ENCODE results near the gene REPIN1. TPM values are rescaled to one million over a fixed set of nuclear protein-coding genes. Genes with fewer than 3 reads are reported as not detected.

REPIN1 gene
- polyA plus RNA-seq, 3 donors from 2014 or later: 40.6 to 86.0 (median 43.2) TPM

DNA sequence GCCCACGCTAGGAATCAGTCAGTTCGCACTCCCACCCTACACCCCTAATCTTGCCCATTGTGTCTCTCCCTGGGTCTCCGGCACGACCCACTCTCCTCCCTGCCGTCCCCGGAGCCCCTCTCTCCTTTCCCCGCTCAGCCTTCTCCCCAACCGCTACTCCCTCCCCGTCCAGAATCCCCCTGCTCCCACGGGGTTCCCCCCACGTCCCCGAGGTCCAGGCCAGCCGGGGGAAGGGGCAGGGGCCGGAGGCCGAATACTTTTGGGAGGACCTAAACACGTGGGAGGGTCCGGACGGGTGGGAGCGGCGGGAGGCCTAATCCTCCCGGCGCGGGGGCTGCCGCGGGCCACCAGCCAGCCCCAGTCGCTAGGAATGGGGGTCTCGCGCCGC, 27.8 kb upstream of the REPIN1 start:
- no peak overlapping the region for H3K4me3 Mint-ChIP-seq
- H3K27ac Mint-ChIP-seq: no peak overlapping the region
- DNase-seq: no peak
- peaks cover 0 to 13% (median 5%) of the 10 kb centered on the region in 6 donors for H3K9me3 Mint-ChIP-seq
- peaks cover 0 to 2% of the 10 kb centered on the region in 2 donors for H3K4me1 Mint-ChIP-seq
- H3K36me3 Mint-ChIP-seq: peaks cover 3 to 6% (median 4%) of the 10 kb centered on the region in 3 donors
- H3K27me3 Mint-ChIP-seq (ENCODE audit: low read depth in 3 of 3): peaks cover 13 to 21% (median 16%) of the 10 kb centered on the region in 3 donors

- Mint-ChIP-seq H3K27me3 (ENCODE audit: low read depth in 3 of 3) (peaks cover 13 to 21% (median 16%) of the 10 kb centered on the region in 3 donors), H3K4me1 (peaks cover 0 to 2% of the 10 kb centered on the region in 2 donors), H3K27ac (no peak within 1 kb of the TSS), H3K36me3 (peaks cover 0 to 3% (median under 1%) of the 10 kb centered on the region in 3 donors), H3K9me3 (peaks cover 0 to 13% (median 5%) of the 10 kb centered on the region in 6 donors), H3K4me3 (no peak within 1 kb of the TSS)
- DNase-seq: no peak
Observed at GRCh38 chr7:150341263-150342120, 27.1 kb upstream of the REPIN1 start, which contains the start of gene RARRES2. TSS of gene RARRES2 (minus strand) at chr7:150341629. CDS start at chr7:150340609, 1,020 bp downstream.

- Mint-ChIP-seq H3K4me1 (peaks cover 0 to 2% of the 10 kb centered on the region in 2 donors), H3K27me3 (ENCODE audit: low read depth in 3 of 3) (peaks cover 16 to 21% (median 16%) of the 10 kb centered on the region in 3 donors), H3K27ac (no peak overlapping the region), H3K36me3 (peaks cover 0 to 3% (median 0%) of the 10 kb centered on the region in 3 donors), H3K4me3 (no peak overlapping the region), H3K9me3 (peaks cover 0 to 13% (median 5%) of the 10 kb centered on the region in 6 donors)
- no peak for DNase-seq
Observed at GRCh38 chr7:150342121-150342408, 26.6 kb upstream of the REPIN1 start.

GRCh38 chr7:150343225-150343624, 25.4 kb upstream of the REPIN1 start:
- H3K36me3 Mint-ChIP-seq: no peaks in the 10 kb centered on the region
- no peak overlapping the region for H3K4me3 Mint-ChIP-seq
- H3K27ac Mint-ChIP-seq: no peak overlapping the region
- peaks cover 0 to 13% (median 5%) of the 10 kb centered on the region in 6 donors for H3K9me3 Mint-ChIP-seq
- peaks cover 16 to 24% (median 18%) of the 10 kb centered on the region in 3 donors for H3K27me3 Mint-ChIP-seq (ENCODE audit: low read depth in 3 of 3)
- no peak for DNase-seq
- H3K4me1 Mint-ChIP-seq: peaks cover 0 to 2% of the 10 kb centered on the region in 2 donors

DNA sequence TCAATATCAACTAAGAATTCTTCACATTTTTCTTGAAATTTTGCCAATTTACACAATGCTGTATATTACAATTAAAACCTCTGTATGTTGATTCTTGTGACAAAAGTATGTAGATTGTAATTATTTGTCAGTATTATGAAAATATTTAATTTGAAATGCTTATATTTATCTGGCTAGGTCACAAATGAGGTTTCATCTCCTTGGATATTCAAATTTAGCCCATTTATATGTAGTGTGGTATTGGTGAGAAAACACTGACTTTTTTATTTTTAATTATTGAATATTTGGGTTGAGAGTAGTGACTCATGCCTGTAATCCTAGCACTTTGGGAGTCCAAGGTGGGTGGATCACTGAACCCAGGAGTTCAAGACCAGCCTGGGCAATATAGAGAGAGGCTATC, 24.3 kb upstream of the REPIN1 start:
- no peak overlapping the region for H3K27ac Mint-ChIP-seq
- H3K4me1 Mint-ChIP-seq: peaks cover 0 to 2% of the 10 kb centered on the region in 2 donors
- no peak overlapping the region for H3K4me3 Mint-ChIP-seq
- no peak for DNase-seq
- peaks cover 0 to 13% (median 5%) of the 10 kb centered on the region in 6 donors for H3K9me3 Mint-ChIP-seq
- H3K36me3 Mint-ChIP-seq: no peaks in the 10 kb centered on the region
- peaks cover 16 to 24% (median 18%) of the 10 kb centered on the region in 3 donors for H3K27me3 Mint-ChIP-seq (ENCODE audit: low read depth in 3 of 3)

GRCh38 chr7:150345012-150345411, 23.6 kb upstream of the REPIN1 start:
- H3K27ac Mint-ChIP-seq: no peak overlapping the region
- DNase-seq: no peak
- no peaks in the 10 kb centered on the region for H3K36me3 Mint-ChIP-seq
- H3K4me1 Mint-ChIP-seq: no peaks in the 10 kb centered on the region
- peaks cover 0 to 13% (median 5%) of the 10 kb centered on the region in 6 donors for H3K9me3 Mint-ChIP-seq
- peaks cover 15 to 19% (median 18%) of the 10 kb centered on the region in 3 donors for H3K27me3 Mint-ChIP-seq (ENCODE audit: low read depth in 3 of 3)
- H3K4me3 Mint-ChIP-seq: no peak overlapping the region

GRCh38 chr7:150346922-150347321, 21.7 kb upstream of the REPIN1 start:
- H3K27me3 Mint-ChIP-seq (ENCODE audit: low read depth in 3 of 3): peaks cover 13 to 22% (median 16%) of the 10 kb centered on the region in 3 donors
- no peak for DNase-seq
- H3K4me1 Mint-ChIP-seq: no peaks in the 10 kb centered on the region
- no peaks in the 10 kb centered on the region for H3K36me3 Mint-ChIP-seq
- no peak overlapping the region for H3K4me3 Mint-ChIP-seq
- no peak overlapping the region for H3K27ac Mint-ChIP-seq
- H3K9me3 Mint-ChIP-seq: peaks cover 0 to 13% (median 5%) of the 10 kb centered on the region in 6 donors

GRCh38 chr7:150351587-150352194, 16.9 kb upstream of the REPIN1 start:
- Mint-ChIP-seq H3K27ac (no peak overlapping the region), H3K4me3 (no peak overlapping the region), H3K27me3 (ENCODE audit: low read depth in 3 of 3) (peaks cover 5 to 9% (median 5%) of the 10 kb centered on the region in 3 donors), H3K4me1 (peaks cover 5 to 8% of the 10 kb centered on the region in 2 donors), H3K36me3 (no peaks in the 10 kb centered on the region), H3K9me3 (no peaks in the 10 kb centered on the region)
- DNase-seq: no peak

- peaks cover 38 to 45% of the 10 kb centered on the region in 2 donors for H3K4me1 Mint-ChIP-seq
- no peak overlapping the region for H3K27ac Mint-ChIP-seq
- no peaks in the 10 kb centered on the region for H3K9me3 Mint-ChIP-seq
- peaks cover 0 to 3% (median 0%) of the 10 kb centered on the region in 3 donors for H3K36me3 Mint-ChIP-seq
- no peak overlapping the region for H3K4me3 Mint-ChIP-seq
- H3K27me3 Mint-ChIP-seq (ENCODE audit: low read depth in 3 of 3): peaks cover 2 to 10% (median 3%) of the 10 kb centered on the region in 3 donors
- DNase-seq: no peak
Observed at GRCh38 chr7:150355666-150356059, 13.0 kb upstream of the REPIN1 start.

GRCh38 chr7:150356265-150356897, 12.2 kb upstream of the REPIN1 start:
- Mint-ChIP-seq H3K9me3 (no peaks in the 10 kb centered on the region), H3K27ac (peak overlapping the region in 2 of 6 donors; percentile 30 to 80), H3K4me3 (no peak overlapping the region), H3K27me3 (ENCODE audit: low read depth in 3 of 3) (peaks cover 2 to 10% (median 3%) of the 10 kb centered on the region in 3 donors), H3K36me3 (peaks cover 0 to 3% (median 0%) of the 10 kb centered on the region in 3 donors), H3K4me1 (peaks cover 38 to 45% of the 10 kb centered on the region in 2 donors)
- peak; percentile 41 to 54 (median 52) for DNase-seq

- DNase-seq: peak; percentile 61 to 63 (median 61)
- peaks cover 0 to 3% (median 0%) of the 10 kb centered on the region in 3 donors for H3K36me3 Mint-ChIP-seq
- peaks cover 38 to 45% of the 10 kb centered on the region in 2 donors for H3K4me1 Mint-ChIP-seq
- H3K9me3 Mint-ChIP-seq: peaks cover 0 to 2% (median 0%) of the 10 kb centered on the region in 6 donors
- peak overlapping the region; percentile 66 to 81 (median 72) for H3K4me3 Mint-ChIP-seq
- peak overlapping the region; percentile 79 to 91 (median 82) for H3K27ac Mint-ChIP-seq
- peaks cover 3 to 7% (median 4%) of the 10 kb centered on the region in 3 donors for H3K27me3 Mint-ChIP-seq (ENCODE audit: low read depth in 3 of 3)
Observed at GRCh38 chr7:150357270-150357669, 11.4 kb upstream of the REPIN1 start.

DNA sequence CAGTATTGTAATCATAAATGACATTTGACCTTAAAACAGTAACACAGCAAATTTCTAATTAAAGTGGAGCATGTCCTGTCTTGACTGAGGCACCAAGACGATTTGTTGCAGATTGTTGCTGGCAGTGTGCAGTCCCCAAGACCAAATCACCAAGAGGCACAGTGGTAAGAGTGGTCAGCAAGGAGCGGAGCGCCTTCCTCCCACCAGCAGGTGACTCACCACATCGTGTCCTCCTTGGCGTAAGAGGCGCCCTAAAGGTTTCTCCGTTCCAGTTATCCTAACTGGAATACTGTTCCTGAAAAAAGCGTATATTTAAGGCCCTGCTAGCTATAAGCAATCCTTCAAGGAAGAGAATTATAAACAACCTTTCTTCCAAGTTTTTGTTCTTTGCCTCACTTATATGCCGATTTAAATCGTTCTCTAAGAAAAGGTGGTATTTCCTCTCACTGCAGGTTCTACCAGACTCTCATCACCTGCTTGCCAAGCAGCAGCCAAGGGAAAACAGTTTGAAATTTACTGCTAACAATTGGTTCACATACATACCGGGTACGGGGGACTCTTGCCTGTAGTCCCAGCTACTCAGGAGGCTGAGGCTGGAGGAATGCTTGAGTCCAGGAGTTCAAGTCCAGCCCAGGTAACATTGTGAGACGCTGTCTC, 10.7 kb upstream of the REPIN1 start:
- Mint-ChIP-seq H3K36me3 (peaks cover 0 to 3% (median 0%) of the 10 kb centered on the region in 3 donors), H3K27ac (peak overlapping the region; percentile 79 to 91 (median 82)), H3K4me3 (peak overlapping the region; percentile 66 to 81 (median 72)), H3K9me3 (peaks cover 0 to 2% (median 0%) of the 10 kb centered on the region in 6 donors), H3K4me1 (peaks cover 38 to 45% of the 10 kb centered on the region in 2 donors), H3K27me3 (ENCODE audit: low read depth in 3 of 3) (peaks cover 0 to 5% (median 4%) of the 10 kb centered on the region in 3 donors)
- peak in 1 of 3 donors; percentile 24 for DNase-seq

GRCh38 chr7:150358433-150358832, 10.2 kb upstream of the REPIN1 start:
- peak overlapping the region in 2 of 5 donors; percentile 30 to 81 for H3K4me3 Mint-ChIP-seq
- DNase-seq: peak in 2 of 3 donors; percentile 24 to 36
- peak overlapping the region; percentile 46 to 83 (median 66) for H3K27ac Mint-ChIP-seq
- peaks cover 38 to 45% of the 10 kb centered on the region in 2 donors for H3K4me1 Mint-ChIP-seq
- H3K36me3 Mint-ChIP-seq: peaks cover 0 to 3% (median 0%) of the 10 kb centered on the region in 3 donors
- peaks cover 0 to 4% (median 3%) of the 10 kb centered on the region in 3 donors for H3K27me3 Mint-ChIP-seq (ENCODE audit: low read depth in 3 of 3)
- peaks cover 0 to 2% (median 0%) of the 10 kb centered on the region in 6 donors for H3K9me3 Mint-ChIP-seq
